Ecto neural progenitor cell (in vitro differentiated cells): Measurements from ENCODE around the gene CYP39A1.

Experiments used
- DNase-seq: peaks from one replicate; pipeline ENCODE4 v3.0.0-alpha.2; 2018; ENCODE audit warnings: low spot score

CYP39A1 gene

DNA sequence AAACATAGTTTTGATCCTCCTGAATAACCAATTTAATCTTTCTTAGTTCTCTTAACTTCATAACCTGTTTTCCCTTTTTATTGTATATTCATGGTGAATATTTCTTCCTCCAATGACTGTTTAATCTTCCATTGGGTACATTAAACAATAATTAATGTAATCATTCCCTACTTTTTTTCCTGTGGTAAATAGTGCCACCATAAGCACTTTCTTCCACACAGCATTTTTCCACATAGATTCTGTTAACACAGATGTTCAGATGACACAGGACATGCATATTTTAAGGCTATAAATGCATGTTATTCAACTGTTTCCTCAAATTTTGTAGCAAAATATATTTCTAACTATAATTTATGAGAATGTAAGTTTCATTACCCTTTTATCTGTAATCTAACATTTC is 61.9 kb downstream of the CYP39A1 start:
- no peak for DNase-seq

DNA sequence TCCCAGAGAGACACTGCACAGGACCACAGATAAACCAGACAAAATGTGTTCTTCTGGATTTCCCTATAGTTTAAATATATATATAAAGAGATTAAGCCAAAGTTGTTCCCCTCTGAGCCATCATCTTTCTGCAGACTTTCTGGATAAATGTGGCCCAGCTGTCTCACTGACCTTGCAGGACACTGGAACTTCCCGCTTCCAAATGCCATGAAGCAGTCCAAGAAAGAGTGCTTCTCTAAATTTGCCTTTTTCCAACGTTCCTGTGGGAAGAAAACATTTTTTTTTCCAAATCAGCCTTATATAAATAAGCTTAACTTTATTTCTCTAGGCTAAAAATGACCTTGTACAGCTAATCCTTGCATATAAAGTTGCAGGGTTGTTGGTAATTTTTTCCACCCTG is 65.7 kb downstream of the CYP39A1 start:
- no peak for DNase-seq

DNA sequence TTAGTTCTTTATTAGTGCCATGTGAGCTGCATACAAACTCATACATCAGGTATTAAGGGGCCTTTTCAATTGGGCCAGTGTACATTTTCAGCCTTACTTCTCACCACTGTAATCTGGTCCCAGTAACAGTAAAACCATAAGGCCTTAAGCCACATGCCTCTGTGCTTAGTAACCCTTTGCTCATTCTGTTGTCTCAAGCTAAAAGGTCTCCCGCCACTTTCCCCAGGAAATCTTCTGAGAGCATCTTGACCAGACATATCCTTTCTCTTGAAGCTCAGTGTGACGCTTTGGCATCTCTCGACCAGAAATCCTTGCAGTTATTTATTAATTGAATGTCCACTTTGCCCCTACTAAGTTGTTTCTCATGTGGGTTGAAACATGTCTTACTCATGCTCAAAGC is 68.0 kb downstream of the CYP39A1 start:
- no peak for DNase-seq

DNA sequence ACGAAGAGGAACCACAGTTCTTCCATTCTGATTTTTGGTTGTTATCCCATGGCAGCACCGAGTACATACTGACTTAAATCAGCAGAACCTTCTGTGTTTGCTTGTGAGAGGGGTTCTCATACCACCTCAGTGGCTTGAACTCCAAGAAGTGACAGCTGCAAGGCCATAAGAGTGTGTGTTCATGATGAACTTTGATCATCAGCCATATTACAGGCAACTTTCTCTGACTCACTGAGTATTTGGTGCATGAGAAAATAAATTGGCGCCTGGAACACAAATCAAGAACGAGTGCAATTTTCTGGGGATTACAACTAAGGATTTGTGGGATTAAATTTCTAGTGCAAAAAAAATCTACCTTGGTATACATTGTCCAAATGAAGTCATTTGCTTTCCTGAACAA is 68.9 kb downstream of the CYP39A1 start:
- DNase-seq: no peak

DNA sequence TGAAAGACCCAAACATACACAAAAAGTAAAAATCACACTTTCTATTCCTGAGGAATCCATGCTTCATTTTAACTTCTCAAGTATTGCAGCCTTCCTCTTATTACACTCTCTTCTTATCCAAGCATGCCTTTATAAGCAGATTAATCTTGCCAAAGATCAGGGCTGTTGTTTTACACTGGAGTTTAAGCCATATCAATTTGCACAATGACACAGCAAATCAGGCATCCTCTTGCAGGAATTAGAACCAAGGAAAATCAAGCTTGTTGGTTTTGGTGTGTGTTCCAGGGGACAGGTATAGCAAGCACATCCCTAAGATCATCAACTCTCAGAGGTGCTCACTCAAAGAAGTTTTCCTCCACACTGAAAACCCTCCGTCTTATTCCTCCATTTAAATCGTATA is 69.5 kb downstream of the CYP39A1 start:
- DNase-seq: no peak

DNA sequence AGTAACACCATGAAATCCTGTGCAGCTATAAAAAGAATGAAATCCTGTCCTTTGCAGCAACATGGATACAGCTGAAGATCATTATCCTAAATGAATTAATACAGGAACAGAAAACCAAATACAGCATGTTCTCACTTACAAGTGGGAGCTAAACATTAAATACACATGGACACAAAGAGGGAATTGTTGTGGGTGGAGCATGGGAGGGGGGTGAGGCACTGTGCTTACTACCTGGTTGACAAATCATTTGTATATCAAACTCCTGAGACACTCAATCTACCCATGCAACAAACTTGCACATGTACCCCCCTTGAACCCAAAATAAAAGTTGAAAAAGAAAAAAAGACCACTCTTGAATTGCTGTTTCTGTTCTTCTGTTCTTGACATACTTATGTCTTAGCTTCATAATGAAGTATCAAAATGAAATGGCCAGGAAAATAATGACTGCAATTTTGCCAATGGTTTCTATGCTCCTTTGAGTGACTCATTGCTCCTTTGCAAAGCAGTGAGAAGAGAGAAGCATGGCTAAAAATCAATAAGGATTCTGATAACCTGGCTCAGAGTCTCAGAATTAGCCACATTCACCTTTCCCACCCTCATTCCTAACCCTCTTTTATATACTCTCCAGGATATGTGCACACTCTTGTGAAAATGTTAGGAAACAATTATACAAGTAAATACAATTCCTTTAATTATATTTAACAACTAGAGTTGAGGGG is 71.0 kb downstream of the CYP39A1 start:
- no peak for DNase-seq

DNA sequence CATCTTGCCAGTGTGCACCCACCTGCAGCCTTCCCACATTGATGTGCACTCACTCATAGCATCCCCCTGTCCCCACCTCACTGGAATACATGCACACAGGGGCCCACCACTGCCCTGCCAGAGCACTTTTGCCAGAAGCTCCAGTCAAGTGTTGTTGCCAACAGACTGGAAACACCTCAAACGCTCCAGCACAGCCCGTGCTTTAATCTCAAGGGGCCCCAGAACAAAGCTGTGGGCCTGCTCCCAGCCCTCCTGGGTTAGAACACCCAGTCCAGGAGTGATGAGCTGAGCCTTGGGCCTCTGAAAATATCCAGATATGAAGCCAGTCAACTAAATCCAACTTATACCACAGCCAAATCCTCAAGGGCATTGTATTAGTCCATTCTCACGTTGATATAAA is 77.1 kb downstream of the CYP39A1 start:
- DNase-seq: no peak

DNA sequence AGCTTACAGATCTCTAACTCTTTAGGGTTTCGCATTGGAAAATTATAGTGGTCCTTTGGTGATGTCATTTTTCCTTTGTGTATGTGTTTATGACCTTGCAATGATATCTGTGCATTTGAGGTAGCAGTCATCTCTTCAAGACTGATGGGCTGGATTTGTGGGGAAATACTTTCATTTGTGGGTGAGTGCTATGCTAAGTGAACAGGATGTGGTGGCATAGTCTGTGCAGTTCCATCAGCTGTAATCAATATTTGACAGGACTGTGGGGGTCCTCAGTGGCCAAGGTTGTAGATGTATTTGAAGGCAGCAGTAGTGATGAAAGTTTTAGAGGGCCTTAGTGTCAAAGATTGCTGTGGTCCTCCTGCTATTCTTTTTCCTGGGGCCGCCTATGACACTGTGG is 79.5 kb downstream of the CYP39A1 start:
- DNase-seq: no peak

DNA sequence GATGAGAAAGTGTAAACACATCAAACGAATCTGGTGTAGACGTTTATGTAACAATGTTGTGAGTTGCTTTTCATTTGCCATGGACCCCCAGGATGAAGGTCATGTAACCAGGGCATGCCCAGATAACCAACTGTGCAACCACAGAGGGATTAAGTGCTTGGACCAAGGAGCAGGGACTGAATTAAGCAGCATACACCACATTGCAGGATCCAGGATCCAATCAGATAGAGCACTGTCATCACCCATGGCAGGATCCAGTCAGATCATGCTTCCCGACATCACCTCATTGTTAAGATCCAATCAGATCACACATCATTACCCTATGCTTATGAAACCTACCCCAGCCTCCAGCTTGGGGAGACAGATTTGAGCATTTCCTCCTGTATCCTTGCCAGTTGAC is 87.1 kb downstream of the CYP39A1 start:
- DNase-seq: no peak

DNA sequence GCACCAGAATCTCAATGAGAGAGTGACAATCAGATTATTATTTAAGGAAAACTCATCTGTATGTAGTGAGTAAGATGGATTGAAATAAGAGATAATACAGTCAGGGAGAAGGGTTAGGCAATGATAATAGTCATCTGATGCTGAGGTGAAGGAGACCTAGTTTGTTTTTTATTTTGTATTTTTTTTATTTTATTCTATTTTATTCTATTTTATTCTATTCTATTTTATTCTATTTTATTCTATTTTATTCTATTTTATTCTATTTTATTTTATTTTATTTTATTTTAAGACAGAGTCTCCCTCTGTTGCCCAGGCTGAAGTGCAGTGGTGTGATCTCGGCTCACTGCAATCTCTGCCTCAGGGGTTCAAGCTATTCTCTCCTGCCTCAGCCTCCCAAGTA is 88.7 kb downstream of the CYP39A1 start:
- no peak for DNase-seq

DNA sequence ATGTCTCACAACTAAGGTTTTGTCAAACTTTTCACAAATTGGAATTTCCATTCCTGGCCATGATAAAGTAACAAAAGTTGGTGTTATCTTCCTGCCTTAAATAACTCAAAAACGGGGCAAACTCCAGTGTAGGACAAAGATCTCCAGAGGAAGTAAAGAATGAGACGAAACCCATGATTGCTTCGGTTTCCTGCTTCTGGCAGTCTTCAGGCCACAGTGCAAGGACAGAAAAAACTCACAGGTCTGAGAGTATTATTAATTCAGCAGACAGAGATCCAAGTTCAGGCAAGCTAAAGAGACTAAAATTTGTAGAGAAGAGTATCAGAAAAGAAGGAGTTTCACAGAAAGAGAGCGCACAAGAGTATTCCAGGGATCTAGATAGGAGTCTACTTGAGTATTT is 96.6 kb downstream of the CYP39A1 start:
- no peak for DNase-seq

DNA sequence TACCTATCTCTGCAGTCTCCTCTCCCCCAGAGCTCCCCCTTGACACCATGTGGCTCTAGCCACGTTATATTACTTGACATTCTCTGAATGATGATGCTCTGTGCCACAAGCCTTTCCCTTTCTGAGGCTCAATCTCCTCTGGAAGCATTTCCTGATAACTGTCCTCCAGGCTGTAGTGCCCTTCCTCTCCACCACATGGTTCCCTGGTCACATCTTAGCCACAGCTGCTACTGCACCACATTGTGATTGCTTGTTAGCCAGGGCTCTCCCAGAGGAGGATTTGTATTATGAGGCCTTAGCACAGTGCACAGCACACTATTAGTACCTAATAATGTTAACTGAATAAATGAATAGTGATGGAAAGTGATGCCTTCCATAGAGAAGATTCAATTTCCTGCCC is 97.5 kb downstream of the CYP39A1 start:
- DNase-seq: no peak

DNA sequence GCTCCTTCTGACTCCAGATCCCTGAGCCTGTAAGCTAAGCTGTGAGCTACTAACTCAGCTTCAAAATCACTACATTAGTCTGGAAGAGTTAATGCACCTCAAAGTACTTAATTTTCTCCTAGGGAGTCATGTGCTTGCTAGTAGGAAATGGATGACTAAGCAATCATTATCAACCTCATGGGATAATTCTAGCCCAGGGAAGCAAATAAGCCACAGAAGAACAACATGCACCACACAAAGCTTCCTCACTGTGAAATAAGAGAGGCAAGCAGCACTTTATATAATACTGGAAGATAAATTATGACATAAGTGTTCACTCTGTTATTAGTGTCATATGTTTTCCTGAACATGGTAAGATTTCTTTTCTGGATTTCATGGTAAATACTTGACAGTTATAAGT is 103.5 kb downstream of the CYP39A1 start:
- DNase-seq: no peak

DNA sequence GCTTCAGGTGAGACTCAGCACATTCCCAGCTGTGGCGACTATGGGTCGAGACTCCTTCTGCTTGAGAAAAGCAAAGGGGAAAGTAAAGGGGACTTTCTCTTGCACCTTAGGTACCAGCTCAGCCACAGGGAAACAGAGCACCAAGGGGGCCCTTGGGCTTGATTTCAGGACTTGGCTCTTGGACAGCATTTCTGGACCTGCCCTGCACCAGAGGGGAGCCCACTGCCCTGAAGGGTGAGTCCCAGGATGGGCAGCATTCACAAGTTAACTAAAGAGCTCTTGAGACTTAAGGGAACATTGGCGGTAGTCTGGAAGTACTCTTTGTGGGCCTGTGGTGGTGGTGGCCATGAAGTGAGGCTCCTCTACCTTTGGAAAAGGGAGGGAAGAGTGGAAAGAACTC is 111.1 kb downstream of the CYP39A1 start:
- no peak for DNase-seq

DNA sequence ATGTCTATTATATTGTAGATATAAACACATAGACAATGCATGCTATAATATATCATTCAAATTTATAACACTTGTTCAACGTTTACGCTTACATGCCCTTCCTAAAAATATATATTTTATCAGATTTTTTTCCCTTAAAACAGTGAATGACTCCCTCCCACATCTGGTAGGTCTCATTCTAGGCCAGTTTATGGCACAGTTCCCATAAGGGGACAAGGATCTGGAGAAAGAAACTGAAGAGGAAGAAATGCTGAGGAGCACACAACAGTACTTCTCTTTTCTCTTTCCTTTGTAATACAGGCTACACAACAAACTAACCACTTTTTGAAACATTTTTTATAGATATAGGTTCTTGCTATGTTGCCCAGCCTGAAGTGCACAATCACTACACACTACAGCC is 112.8 kb downstream of the CYP39A1 start:
- no peak for DNase-seq

DNA sequence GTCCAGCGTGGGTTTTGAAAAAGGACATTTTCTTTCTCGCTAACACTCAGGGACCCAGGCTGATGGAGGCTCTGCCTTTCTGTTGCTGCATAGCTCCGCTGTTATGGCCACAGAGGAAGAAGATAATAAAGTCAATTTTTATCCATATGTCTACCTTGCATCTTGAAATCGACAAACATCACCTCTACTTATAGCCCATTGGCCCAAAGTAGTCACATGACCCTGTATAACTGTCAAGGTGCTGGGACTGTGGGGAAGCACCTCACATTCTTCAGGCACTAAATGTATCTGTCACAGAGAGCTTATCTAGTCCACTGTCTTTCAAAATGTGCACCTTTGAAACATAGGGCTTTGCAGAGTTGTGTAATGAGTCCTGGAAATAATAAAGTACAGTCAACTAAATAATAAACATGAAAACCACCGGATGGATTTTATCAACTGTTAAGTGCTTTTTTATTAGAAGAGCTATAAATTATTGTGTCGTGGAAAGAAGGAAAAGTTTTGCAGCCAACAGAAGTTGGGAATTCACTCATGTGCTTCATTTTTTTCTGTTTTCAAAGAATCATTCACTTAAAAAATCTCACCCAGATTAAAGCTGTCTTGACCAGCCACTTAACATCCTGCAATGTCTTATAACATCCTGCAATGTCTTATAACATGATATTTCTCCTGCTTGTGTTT is 113.7 kb downstream of the CYP39A1 start:
- DNase-seq: no peak

DNA sequence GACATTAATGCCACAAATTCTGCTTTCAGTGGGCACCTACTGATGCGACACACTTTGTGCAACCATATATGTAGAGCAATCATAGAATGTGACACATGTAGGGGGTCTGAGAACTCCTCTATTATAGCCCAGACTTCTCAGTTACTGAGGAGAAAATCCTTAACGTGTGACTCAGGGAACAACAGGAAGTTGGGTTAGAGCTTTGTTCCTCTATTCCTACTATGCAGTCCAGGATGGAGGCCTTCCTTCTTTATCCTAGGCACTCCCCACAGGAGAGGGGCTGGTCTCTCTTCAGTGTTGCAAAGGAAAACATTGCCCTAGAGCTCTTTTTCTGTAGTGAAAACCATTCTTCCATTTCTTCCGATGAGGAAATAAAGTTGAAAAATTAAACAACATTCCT is 121.7 kb downstream of the CYP39A1 start:
- no peak for DNase-seq

DNA sequence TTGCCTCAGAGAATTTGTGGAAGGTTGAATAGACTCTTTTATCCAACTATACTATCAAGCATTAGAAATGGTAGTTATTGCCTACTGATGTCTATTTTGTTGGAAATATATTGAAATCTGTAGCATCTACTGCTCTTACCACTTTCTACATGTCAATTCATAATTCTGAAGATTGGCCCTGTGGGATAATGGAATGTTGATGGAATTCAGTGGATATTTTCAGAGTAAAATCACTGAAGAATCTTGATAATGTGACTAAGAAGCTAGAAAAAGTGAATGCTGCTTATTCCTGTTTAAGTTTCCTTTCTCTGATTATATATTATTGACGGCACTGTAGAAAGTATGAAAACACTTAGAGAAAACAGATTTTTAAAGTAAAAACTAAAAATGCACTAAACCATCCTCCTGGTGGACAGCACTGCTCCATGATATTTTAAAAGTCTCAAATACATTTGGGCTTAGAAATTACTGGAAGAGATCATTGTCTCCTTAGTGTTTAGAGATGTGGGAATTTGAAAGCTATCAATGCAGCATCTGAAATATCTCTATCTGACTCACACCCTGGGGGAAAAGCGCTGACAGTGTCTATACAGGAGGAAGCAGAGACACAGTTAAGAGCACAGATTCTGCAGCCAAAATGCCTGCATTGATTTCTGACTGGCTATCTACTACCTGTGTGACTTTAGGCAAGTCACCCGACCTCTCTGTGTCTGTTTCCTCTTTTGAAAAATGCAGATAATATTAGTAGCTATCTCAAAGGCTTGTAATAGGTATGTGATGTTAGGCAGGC is 123.5 kb downstream of the CYP39A1 start:
- DNase-seq: no peak

DNA sequence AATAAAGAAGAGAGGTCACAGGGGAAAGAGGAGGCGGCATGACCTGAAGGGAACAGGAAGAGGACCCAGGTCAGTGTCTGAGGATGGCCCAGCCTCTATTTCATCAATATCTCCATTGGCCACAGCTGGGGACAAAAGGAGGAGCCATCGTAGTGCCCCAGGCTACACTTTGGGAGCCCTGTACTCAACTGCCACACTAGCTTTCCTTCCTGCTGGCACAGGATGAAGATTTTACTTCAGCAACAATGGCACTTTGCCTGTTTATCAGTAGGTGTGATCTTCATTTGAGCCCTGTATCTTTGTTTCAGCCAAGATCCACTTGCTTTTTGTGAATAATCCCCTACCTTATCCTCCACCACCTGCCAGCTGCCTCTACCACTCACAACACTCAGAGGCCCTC is 126.0 kb downstream of the CYP39A1 start:
- no peak for DNase-seq

DNA sequence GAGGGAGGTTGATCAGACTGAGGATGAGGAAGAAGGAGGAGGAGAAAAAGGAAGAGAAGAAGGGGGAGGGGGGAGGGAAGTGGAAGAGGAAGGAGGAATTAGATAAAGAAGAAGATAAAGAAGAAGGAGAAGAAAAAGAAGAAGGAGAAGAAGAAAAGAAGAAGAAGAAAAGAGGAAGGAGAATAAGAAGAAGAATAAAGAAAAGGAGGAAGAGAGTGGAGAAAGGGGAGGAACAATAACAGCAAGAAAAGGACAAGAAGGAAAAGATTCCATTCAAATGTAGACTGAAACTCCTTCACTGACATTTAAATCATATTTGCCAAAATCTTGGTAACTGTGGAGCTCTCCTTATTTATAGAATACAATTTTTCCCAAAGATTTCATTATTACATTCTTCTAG is 127.0 kb downstream of the CYP39A1 start:
- DNase-seq: no peak

DNA sequence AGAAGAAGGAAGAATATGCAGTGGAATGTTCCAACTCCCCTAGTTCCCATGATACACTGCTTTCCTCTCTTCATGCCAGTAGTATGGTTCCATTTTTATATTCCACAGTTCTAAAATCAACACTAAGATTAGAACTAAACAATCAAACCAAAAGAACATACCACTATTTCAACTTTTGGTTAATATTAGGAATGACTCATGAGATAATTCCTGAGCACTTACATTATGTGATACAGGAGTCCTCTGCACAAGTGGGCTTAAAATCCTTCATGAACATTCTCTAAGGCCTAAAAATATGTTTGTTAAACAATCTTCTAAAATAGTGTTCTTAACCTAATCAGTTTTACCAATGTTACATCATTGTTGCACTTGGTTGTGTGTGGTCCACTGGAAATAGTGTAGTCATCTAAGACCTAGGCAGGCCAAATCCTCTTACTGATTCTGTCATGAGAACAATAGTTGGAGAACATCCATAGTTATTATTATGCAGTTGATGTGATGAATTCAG is 131.1 kb downstream of the CYP39A1 start:
- no peak for DNase-seq

DNA sequence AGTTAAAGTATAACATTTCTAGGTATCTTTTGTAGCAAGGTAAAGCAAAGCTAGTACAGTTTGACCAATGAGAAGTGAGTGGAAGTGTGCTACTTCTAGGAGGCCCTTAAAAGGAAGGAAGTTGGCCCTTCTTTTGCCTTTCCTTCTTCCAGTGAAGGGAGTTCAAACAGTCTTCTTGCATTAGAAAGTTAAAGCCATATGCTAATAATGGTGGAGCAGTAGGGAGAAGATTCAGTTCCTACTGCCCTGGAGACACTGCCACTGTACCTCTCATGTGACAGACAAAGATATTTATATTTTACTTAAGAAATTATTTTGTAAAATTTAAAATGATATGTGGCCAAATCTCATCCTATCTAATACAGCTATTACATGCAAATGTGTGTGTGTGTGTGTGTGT is 135.4 kb downstream of the CYP39A1 start:
- no peak for DNase-seq

DNA sequence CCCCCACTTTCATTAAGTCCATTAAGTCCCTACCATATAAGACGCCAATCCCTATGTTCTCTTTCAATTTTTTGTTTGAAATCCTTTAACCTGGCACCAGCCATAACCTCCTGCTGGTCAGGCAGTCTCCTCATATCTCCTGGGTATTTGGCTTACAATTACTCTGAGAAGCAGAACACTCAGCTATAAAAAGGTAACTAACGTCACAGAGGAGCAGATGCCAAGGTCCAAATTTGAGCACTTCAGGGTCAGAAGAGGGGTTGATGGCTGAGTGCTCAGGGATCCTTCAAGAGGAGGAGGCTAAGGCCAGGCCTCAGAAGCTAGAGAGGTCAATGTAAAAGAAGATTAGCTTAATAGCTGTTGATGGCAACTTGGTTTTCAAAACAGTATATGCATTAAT is 139.1 kb downstream of the CYP39A1 start:
- DNase-seq: no peak
